DOHH2 (cell line): ENCODE measurements around the gene ELAC2.

ENCODE experiments used
- H3F3A ChIP-seq: fragments of 200-600 bp; sonication (generic), shearing (Covaris generic); 2 replicates; pipeline ENCODE4 v1.6.0; 2016; ENCODE audit warnings: antibody characterized with exemption, mild to moderate bottlenecking; ENCODE audit not compliant: control insufficient read depth, insufficient read depth
- H3K27ac ChIP-seq: fragments of 200-600 bp; sonication (generic); 2 replicates; pipeline ENCODE4 v1.5.1; 2014; ENCODE audit warnings: low read depth, mild to moderate bottlenecking, low read length, moderate library complexity
- H3K27me3 ChIP-seq: fragments of 200-600 bp; sonication (generic); 2 replicates; pipeline ENCODE4 v1.6.1; 2014; ENCODE audit warnings: mild to moderate bottlenecking, low read length, mixed read lengths; ENCODE audit not compliant: control insufficient read depth
- H3K36me3 ChIP-seq: fragments of 200-600 bp; sonication (generic); 2 replicates; pipeline ENCODE4 v1.6.1; 2014; ENCODE audit warnings: mild to moderate bottlenecking, low read length, moderate library complexity, mixed read lengths; ENCODE audit not compliant: control insufficient read depth
- H3K4me1 ChIP-seq: fragments of 200-600 bp; sonication (generic); 2 replicates; pipeline ENCODE4 v1.6.1; 2014; ENCODE audit warnings: mild to moderate bottlenecking, low read length, mixed read lengths; ENCODE audit not compliant: control insufficient read depth
- H3K4me2 ChIP-seq: fragments of 200-600 bp; sonication (generic); 2 replicates; pipeline ENCODE4 v1.6.0; 2014; ENCODE audit warnings: mild to moderate bottlenecking, low read length, moderate library complexity
- H3K4me3 ChIP-seq: fragments of 200-600 bp; sonication (generic); 2 replicates; pipeline ENCODE4 v1.5.1; 2014; ENCODE audit warnings: mild to moderate bottlenecking, low read length, mixed read lengths
- H3K79me2 ChIP-seq: fragments of 200-600 bp; sonication (generic); 2 replicates; pipeline ENCODE4 v1.6.1; 2014; ENCODE audit warnings: mild to moderate bottlenecking, low read length, mixed read lengths; ENCODE audit not compliant: control insufficient read depth
- H3K9me2 ChIP-seq: fragments of 200-600 bp; sonication (generic); replicated peaks from 2 replicates; pipeline ENCODE4 v1.6.1; 2014; ENCODE audit warnings: mild to moderate bottlenecking, low read length, mixed read lengths; ENCODE audit not compliant: control insufficient read depth
- H3K9me3 ChIP-seq: fragments of 200-600 bp; sonication (generic); 2 replicates; pipeline ENCODE4 v1.6.1; 2014; ENCODE audit warnings: antibody characterized with exemption, low read length, mixed read lengths; ENCODE audit not compliant: control insufficient read depth, insufficient read depth
- H4K20me1 ChIP-seq: fragments of 200-600 bp; sonication (generic); 2 replicates; pipeline ENCODE4 v1.6.0; 2014; ENCODE audit warnings: low read depth, mild to moderate bottlenecking, antibody characterized with exemption, low read length, moderate library complexity; ENCODE audit not compliant: control insufficient read depth, insufficient read depth
- EZH2phosphoT487 ChIP-seq: fragments of 200-600 bp; sonication (generic); IDR thresholded peaks from 2 replicates; pipeline ENCODE4 v1.6.1; 2017; ENCODE audit warnings: borderline replicate concordance, mild to moderate bottlenecking, antibody characterized with exemption, low read length, moderate library complexity, mixed read lengths
- TF ChIP-seq, protein P1 (sequence below): fragments of 200-600 bp; sonication (generic); IDR thresholded peaks from one replicate; pipeline ENCODE4 v1.5.1; 2014; ENCODE audit warnings: antibody characterized with exemption, mild to moderate bottlenecking, low read depth, low read length; ENCODE audit not compliant: poor library complexity, severe bottlenecking

Gene ELAC2

GRCh38 chr17:12994341-12995074 is 23.3 kb downstream of the ELAC2 start:
- Histone ChIP-seq H3K9me3 (no peaks in the 10 kb centered on the region), H3K4me1 (peaks cover 2% of the 10 kb centered on the region), H3K27ac (no peak overlapping the region), H3K36me3 (peaks cover 97% of the 10 kb centered on the region), H3K79me2 (no peaks in the 10 kb centered on the region), H3K4me2 (no peak overlapping the region), H4K20me1 (no peaks in the 10 kb centered on the region), H3K9me2 (no peaks in the 10 kb centered on the region), H3F3A (no peaks in the 10 kb centered on the region), H3K4me3 (no peak overlapping the region), H3K27me3 (no peaks in the 10 kb centered on the region)
- TF ChIP-seq, protein P1, sequence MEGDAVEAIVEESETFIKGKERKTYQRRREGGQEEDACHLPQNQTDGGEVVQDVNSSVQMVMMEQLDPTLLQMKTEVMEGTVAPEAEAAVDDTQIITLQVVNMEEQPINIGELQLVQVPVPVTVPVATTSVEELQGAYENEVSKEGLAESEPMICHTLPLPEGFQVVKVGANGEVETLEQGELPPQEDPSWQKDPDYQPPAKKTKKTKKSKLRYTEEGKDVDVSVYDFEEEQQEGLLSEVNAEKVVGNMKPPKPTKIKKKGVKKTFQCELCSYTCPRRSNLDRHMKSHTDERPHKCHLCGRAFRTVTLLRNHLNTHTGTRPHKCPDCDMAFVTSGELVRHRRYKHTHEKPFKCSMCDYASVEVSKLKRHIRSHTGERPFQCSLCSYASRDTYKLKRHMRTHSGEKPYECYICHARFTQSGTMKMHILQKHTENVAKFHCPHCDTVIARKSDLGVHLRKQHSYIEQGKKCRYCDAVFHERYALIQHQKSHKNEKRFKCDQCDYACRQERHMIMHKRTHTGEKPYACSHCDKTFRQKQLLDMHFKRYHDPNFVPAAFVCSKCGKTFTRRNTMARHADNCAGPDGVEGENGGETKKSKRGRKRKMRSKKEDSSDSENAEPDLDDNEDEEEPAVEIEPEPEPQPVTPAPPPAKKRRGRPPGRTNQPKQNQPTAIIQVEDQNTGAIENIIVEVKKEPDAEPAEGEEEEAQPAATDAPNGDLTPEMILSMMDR, result no peak
- no peak for TF ChIP-seq EZH2phosphoT487

DNA sequence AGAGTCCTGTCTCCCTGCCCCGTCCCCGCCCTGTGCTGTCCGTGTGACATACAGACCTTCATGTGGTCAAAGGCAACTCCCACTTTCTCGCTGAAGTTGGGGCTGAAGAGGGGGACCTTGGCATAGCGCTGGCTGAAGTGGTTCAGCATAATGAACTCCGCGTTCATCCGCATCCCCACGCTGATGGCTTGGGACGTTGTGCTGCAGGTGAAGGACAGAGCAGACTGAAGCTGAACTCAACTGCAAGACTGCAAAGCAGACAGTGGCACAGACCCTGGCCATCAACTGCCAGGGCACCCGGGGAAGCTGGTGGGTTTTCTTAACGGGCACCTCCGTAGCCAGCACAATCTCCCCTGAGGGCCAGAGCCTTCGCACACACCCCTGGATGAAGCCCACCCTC is 24.2 kb downstream of the ELAC2 start:
- H3F3A ChIP-seq, result no peaks in the 10 kb centered on the region
- peaks cover 7% of the 10 kb centered on the region for H3K4me1 ChIP-seq
- no peak overlapping the region for H3K4me3 ChIP-seq
- H3K4me2 ChIP-seq, result no peak overlapping the region
- H3K79me2 ChIP-seq, result no peaks in the 10 kb centered on the region
- peaks cover 89% of the 10 kb centered on the region for H3K36me3 ChIP-seq
- no peak for TF ChIP-seq EZH2phosphoT487
- TF ChIP-seq, protein P1, result no peak
- no peaks in the 10 kb centered on the region for H3K9me3 ChIP-seq
- no peak overlapping the region for H3K27ac ChIP-seq
- no peaks in the 10 kb centered on the region for H3K9me2 ChIP-seq
- no peaks in the 10 kb centered on the region for H3K27me3 ChIP-seq
- no peaks in the 10 kb centered on the region for H4K20me1 ChIP-seq

DNA sequence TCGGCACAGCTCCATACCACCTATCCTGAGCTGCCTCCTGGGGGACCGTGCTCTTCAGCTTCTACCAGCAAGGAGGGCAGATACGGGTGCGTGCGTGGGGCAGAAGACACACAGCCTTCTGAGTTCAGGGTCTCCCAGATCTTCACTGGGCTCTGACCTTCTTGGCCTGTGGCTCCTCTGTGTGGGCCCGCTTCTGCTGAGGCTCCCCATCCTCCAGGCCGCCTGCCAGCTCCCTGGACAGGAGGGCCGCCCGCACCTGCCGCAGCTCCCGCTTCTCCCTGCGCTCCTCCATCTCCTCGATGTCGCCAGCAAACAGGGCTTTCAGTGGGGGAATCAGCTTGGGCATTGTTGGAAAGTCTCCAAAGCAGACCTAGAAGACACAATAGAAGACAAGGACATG is 25.2 kb downstream of the ELAC2 start:
- H3F3A ChIP-seq, result no peaks in the 10 kb centered on the region
- H3K36me3 ChIP-seq, result peaks cover 79% of the 10 kb centered on the region
- no peak overlapping the region for H3K27ac ChIP-seq
- H3K79me2 ChIP-seq, result no peaks in the 10 kb centered on the region
- peaks cover 7% of the 10 kb centered on the region for H3K4me1 ChIP-seq
- no peak overlapping the region for H3K4me3 ChIP-seq
- H4K20me1 ChIP-seq, result no peaks in the 10 kb centered on the region
- TF ChIP-seq, protein P1, result no peak
- no peak for TF ChIP-seq EZH2phosphoT487
- H3K4me2 ChIP-seq, result no peak overlapping the region
- H3K9me3 ChIP-seq, result no peaks in the 10 kb centered on the region
- H3K27me3 ChIP-seq, result no peaks in the 10 kb centered on the region
- H3K9me2 ChIP-seq, result no peaks in the 10 kb centered on the region
